ENCODE data around the gene ASMTL.
"Not testable (repeated sequence)": the region's sequence is repeated elsewhere in the genome, so short reads cannot be mapped to it uniquely, and the experiment has no call there.

ASMTL gene

GRCh38 chrX:1387141-1387776, 65.5 kb downstream of the ASMTL start:
- DNase-seq, result no peak

GRCh38 chrX:1386338-1387127, 66.2 kb downstream of the ASMTL start:
- DNase-seq, result no peak

GRCh38 chrX:1385253-1386223, 67.2 kb downstream of the ASMTL start:
- DNase-seq, result no peak

- no peak for DNase-seq
Measured at GRCh38 chrX:1384658-1385252, 68.0 kb downstream of the ASMTL start.

GRCh38 chrX:1380672-1381233, 72.0 kb downstream of the ASMTL start:
- no peak for DNase-seq

- no peak for DNase-seq
Measured at GRCh38 chrX:1378306-1378759, 74.4 kb downstream of the ASMTL start.

GRCh38 chrX:1368385-1368698, 84.4 kb downstream of the ASMTL start:
- DNase-seq, result no peak

GRCh38 chrX:1366363-1366762, 86.3 kb downstream of the ASMTL start:
- DNase-seq, result not testable (repeated sequence)

GRCh38 chrX:1361910-1362309, 90.8 kb downstream of the ASMTL start:
- DNase-seq, result no peak

- no peak for DNase-seq
Measured at GRCh38 chrX:1361275-1361674, 91.4 kb downstream of the ASMTL start.

GRCh38 chrX:1360171-1360570, 92.5 kb downstream of the ASMTL start:
- no peak for DNase-seq

GRCh38 chrX:1359477-1359873, 93.2 kb downstream of the ASMTL start:
- no peak for DNase-seq

GRCh38 chrX:1358793-1359476, 93.8 kb downstream of the ASMTL start:
- no peak for DNase-seq

GRCh38 chrX:1357993-1358392, 94.7 kb downstream of the ASMTL start:
- DNase-seq, result no peak

GRCh38 chrX:1355131-1356046, 97.3 kb downstream of the ASMTL start:
- no peak for DNase-seq

GRCh38 chrX:1354036-1355019, 98.4 kb downstream of the ASMTL start:
- DNase-seq, result no peak
